ENCODE results near the gene GLP1R. TPM values are rescaled to one million over a fixed set of nuclear protein-coding genes. Genes with fewer than 3 reads are reported as not detected.

GLP1R gene
- total RNA-seq, 1 donor from 2014 or later: not detected

DNA sequence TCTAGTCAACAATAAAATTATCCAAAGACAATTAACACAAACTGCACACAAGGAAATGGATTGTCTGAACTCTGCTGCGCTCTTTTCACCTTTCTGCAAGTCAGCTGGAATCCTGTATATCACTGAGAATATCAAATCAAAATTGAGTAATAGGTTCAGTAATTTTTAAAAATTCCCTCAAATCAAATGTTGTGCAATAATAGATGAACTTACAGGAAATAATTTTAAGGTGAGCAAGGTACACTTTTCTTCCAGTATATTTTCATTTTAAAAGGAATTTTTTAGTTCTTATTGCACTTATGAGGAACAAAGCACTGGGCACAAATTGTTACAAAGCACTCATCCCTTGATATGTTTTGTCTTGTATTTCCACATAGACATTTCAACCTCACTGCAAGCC lies 65.2 kb downstream of the GLP1R start:
- Mint-ChIP-seq H3K9me3 (ENCODE audit: low read depth) (no peaks in the 10 kb centered on the region), H3K4me1 (ENCODE audit: low read depth) (peaks cover 19% of the 10 kb centered on the region), H3K27me3 (ENCODE audit: low read depth) (no peaks in the 10 kb centered on the region), H3K4me3 (ENCODE audit: unreplicated experiment) (peak overlapping the region; percentile 84), H3K27ac (ENCODE audit: unreplicated experiment) (no peak overlapping the region), H3K36me3 (ENCODE audit: low read depth) (peaks cover 6% of the 10 kb centered on the region)
- no peak for TF ChIP-seq CTCF (IDR thresholded peaks at IDR 0.05)
- DNase-seq (ENCODE audit: low spot score): no peak

DNA sequence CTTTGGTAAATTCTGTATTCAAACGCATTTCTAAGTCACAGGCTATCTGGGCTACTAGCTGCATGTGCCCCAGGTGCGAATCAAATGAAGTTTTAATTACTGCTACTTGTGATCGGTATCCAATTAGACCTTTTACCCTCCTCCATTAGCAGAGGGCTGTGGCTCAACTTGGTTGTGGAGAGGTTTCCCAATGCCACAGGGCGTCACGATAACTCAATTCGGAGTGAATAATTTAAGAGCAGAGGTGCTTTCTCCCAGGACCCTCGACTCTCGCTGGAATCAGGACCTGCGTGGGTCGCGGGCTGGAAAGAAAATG lies 65.8 kb downstream of the GLP1R start:
- Mint-ChIP-seq H3K27ac (ENCODE audit: unreplicated experiment) (peak overlapping the region; percentile 75), H3K9me3 (ENCODE audit: low read depth) (no peaks in the 10 kb centered on the region)
- no peak for DNase-seq (ENCODE audit: low spot score)

DNA sequence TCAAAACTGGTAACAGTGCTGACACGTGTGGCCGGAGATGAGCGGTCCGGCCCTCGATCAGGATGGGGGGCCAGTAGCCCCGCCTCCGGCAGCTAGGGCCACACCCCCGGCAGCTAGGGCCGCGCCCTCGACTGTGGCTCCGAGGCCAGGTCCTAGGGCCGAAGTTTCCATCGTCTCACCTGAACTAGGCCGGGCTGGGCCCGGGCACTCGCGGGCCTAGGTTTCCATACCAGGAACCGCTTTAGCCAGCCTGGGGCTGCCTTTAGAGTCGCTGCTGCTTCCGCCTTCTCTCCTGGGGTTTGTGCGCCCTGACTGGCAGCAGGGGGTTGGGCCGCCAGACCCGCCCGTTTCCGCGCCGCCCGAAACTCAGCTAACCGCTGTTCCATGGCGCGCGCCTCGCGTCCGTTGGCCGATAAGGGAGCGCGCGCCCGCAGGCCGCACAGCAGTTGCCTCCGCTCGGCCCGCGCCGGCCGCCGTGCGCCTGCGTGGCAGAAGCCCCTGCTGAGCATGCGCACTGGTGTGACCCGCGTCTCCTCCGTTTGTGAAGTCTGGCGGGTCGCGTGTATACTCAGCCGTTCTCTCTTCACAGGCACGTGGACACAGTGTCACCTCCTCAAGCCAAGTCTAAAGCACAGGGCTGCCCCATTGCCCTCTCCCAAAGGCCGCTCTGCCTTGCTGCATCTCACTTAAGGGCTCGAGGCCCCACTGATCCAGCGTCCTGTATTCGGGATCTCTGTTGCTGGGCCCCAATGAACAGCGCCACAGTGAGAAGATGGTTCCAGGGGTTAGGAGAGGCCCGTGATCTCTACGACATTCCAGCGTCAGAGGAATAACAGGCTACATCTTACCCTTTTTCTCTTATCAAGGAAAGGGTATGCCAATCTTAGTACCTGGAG lies 66.4 kb downstream of the GLP1R start, which contains the start of gene SAYSD1:
TSS of gene SAYSD1 (minus strand) at position 483 of the 896 bp plus-strand sequence. CDS start at position 386, 97 bp downstream.
- peak; percentile 95 for DNase-seq (ENCODE audit: low spot score)
- H3K27ac Mint-ChIP-seq (ENCODE audit: unreplicated experiment): peak within 1 kb of the TSS; percentile 91
- H3K36me3 Mint-ChIP-seq (ENCODE audit: low read depth): peaks cover 3% of the 10 kb centered on the region
- H3K4me1 Mint-ChIP-seq (ENCODE audit: low read depth): peaks cover 19% of the 10 kb centered on the region
- peaks cover 3% of the 10 kb centered on the region for H3K27me3 Mint-ChIP-seq (ENCODE audit: low read depth)
- no peak for TF ChIP-seq CTCF (IDR thresholded peaks at IDR 0.05)
- H3K4me3 Mint-ChIP-seq (ENCODE audit: unreplicated experiment): peak within 1 kb of the TSS; percentile 84
- no peaks in the 10 kb centered on the region for H3K9me3 Mint-ChIP-seq (ENCODE audit: low read depth)

More for the DNA sequence above, 65.8 kb downstream of the GLP1R start:
- no peak for TF ChIP-seq CTCF (IDR thresholded peaks at IDR 0.05)
- peak overlapping the region; percentile 84 for H3K4me3 Mint-ChIP-seq (ENCODE audit: unreplicated experiment)
- H3K27me3 Mint-ChIP-seq (ENCODE audit: low read depth): peaks cover 3% of the 10 kb centered on the region
- H3K36me3 Mint-ChIP-seq (ENCODE audit: low read depth): peaks cover 3% of the 10 kb centered on the region
- peaks cover 19% of the 10 kb centered on the region for H3K4me1 Mint-ChIP-seq (ENCODE audit: low read depth)

GRCh38 chr6:39118921-39119320 lies 70.3 kb downstream of the GLP1R start:
- Mint-ChIP-seq H3K4me3 (ENCODE audit: unreplicated experiment) (no peak overlapping the region), H3K4me1 (ENCODE audit: low read depth) (peaks cover 11% of the 10 kb centered on the region), H3K27ac (ENCODE audit: unreplicated experiment) (no peak overlapping the region), H3K36me3 (ENCODE audit: low read depth) (no peaks in the 10 kb centered on the region), H3K9me3 (ENCODE audit: low read depth) (no peaks in the 10 kb centered on the region), H3K27me3 (ENCODE audit: low read depth) (peaks cover 24% of the 10 kb centered on the region)
- no peak for DNase-seq (ENCODE audit: low spot score)
- no peak for TF ChIP-seq CTCF (IDR thresholded peaks at IDR 0.05)

- Mint-ChIP-seq H3K4me1 (ENCODE audit: low read depth) (no peaks in the 10 kb centered on the region), H3K9me3 (ENCODE audit: low read depth) (no peaks in the 10 kb centered on the region), H3K27me3 (ENCODE audit: low read depth) (peaks cover 42% of the 10 kb centered on the region), H3K36me3 (ENCODE audit: low read depth) (no peaks in the 10 kb centered on the region), H3K4me3 (ENCODE audit: unreplicated experiment) (no peak overlapping the region), H3K27ac (ENCODE audit: unreplicated experiment) (no peak overlapping the region)
- no peak for DNase-seq (ENCODE audit: low spot score)
- no peak for TF ChIP-seq CTCF (IDR thresholded peaks at IDR 0.05)
Observed at GRCh38 chr6:39124114-39124513, 75.5 kb downstream of the GLP1R start.

Data from chondrocyte (in vitro differentiated cells).